ENCODE results near the gene SSUH2.

SSUH2 gene

GRCh38 chr3:8618950-8619349, 25.6 kb downstream of the SSUH2 start:
- TF ChIP-seq CTCF (IDR thresholded peaks at IDR 0.05; ENCODE audit: borderline replicate concordance, insufficient read depth, low read depth, low read length) = no peak
- no peak overlapping the region for H3K4me3 ChIP-seq (ENCODE audit: low read depth, low read length)

GRCh38 chr3:8617921-8618320, 26.7 kb downstream of the SSUH2 start:
- no peak for TF ChIP-seq CTCF (IDR thresholded peaks at IDR 0.05; ENCODE audit: borderline replicate concordance, insufficient read depth, low read depth, low read length)
- no peak overlapping the region for H3K4me3 ChIP-seq (ENCODE audit: low read depth, low read length)

- no peak overlapping the region for H3K4me3 ChIP-seq (ENCODE audit: low read depth, low read length)
- TF ChIP-seq CTCF (IDR thresholded peaks at IDR 0.05; ENCODE audit: borderline replicate concordance, insufficient read depth, low read depth, low read length) = no peak
These were observed 33.6 kb downstream of the SSUH2 start for GRCh38 chr3:8610951-8611350.

GRCh38 chr3:8608791-8609467, 35.7 kb downstream of the SSUH2 start:
- TF ChIP-seq CTCF (IDR thresholded peaks at IDR 0.05; ENCODE audit: borderline replicate concordance, insufficient read depth, low read depth, low read length) = no peak
- H3K4me3 ChIP-seq (ENCODE audit: low read depth, low read length) = no peak overlapping the region

- TF ChIP-seq CTCF (IDR thresholded peaks at IDR 0.05; ENCODE audit: borderline replicate concordance, insufficient read depth, low read depth, low read length) = no peak
- H3K4me3 ChIP-seq (ENCODE audit: low read depth, low read length) = no peak overlapping the region
These were observed 36.4 kb downstream of the SSUH2 start for GRCh38 chr3:8608041-8608790.

GRCh38 chr3:8607234-8608040, 37.2 kb downstream of the SSUH2 start:
- no peak overlapping the region for H3K4me3 ChIP-seq (ENCODE audit: low read depth, low read length)
- TF ChIP-seq CTCF (IDR thresholded peaks at IDR 0.05; ENCODE audit: borderline replicate concordance, insufficient read depth, low read depth, low read length) = peak; percentile 46
